Vagina (tissue), 2 donors: ENCODE data around the gene PLCE1. TPM values are rescaled to one million over a fixed set of nuclear protein-coding genes. Genes with fewer than 3 reads are reported as not detected.

ENCODE experiments used
- DNase-seq, 2 donors: peaks; one replicate each; pipeline ENCODE4 v3.0.0-alpha.2; 2017; ENCODE audit errors: extremely low spot score in 2 of 2
- H3K27ac ChIP-seq: fragments of 200-600 bp; sonication (generic); one replicate; pipeline ENCODE4 v1.5.1; 2019
- H3K27me3 ChIP-seq: fragments of 200-600 bp; sonication (generic); one replicate; pipeline ENCODE4 v1.5.1; 2019
- H3K36me3 ChIP-seq, 2 donors: fragments of 200-600 bp; sonication (generic); one replicate each; pipeline ENCODE4 v1.5.1; 2017 to 2019
- H3K4me1 ChIP-seq: fragments of 200-600 bp; sonication (generic); one replicate; pipeline ENCODE4 v1.5.1; 2019
- H3K4me3 ChIP-seq, 2 donors: fragments of 200-600 bp; sonication (generic); 1 replicate in 1 of 2; 2 replicates in 1 of 2; pipeline ENCODE4 v1.5.1; 2016 to 2019
- H3K9me3 ChIP-seq: fragments of 200-600 bp; sonication (generic); one replicate; pipeline ENCODE4 v1.5.1; 2019
- CTCF ChIP-seq, 3 experiments: fragments of 450-650 bp in 2 of 3; fragments of 200-600 bp in 1 of 3; sonication (generic) in 1 of 3; IDR thresholded peaks; one replicate each; pipeline ENCODE4 v1.5.1; 2017 to 2019; ENCODE audit warnings: antibody characterized with exemption in 3 of 3, mild to moderate bottlenecking in 2 of 3, moderate library complexity in 2 of 3
- POLR2A ChIP-seq, 2 donors: fragments of 450-650 bp; IDR thresholded peaks; one replicate each; pipeline ENCODE4 v1.6.1; 2017; ENCODE audit warnings: antibody characterized with exemption in 2 of 2, mild to moderate bottlenecking in 2 of 2, moderate library complexity in 2 of 2
- POLR2AphosphoS5 ChIP-seq, 2 donors: sonication (generic); formaldehyde crosslinking; IDR thresholded peaks; one replicate each; pipeline ENCODE4 v1.9.0; 2017; ENCODE audit warnings: antibody characterized with exemption in 2 of 2, mild to moderate bottlenecking in 2 of 2, low read depth in 1 of 2; ENCODE audit not compliant: insufficient read depth in 1 of 2
- intact Hi-C: fragments of 100-400 bp; cut with DNase I; formaldehyde crosslinking; loops from one replicate; pipeline ENCODE4 v1.15.1; 2023
- total RNA-seq: library from RNA; depleted of rRNA; stranded (reverse); fragments of >200 nt; gene quantifications from one replicate; pipeline ENCODE4 v1.2.3, GENCODE V29; 2016

Gene PLCE1
- total RNA-seq, 1 donor from 2014 or later, result 13.0 TPM

GRCh38 chr10:94010116-94010515 is 16.4 kb downstream of the PLCE1 start:
- no peak for TF ChIP-seq POLR2AphosphoS5 (IDR thresholded peaks at IDR 0.05; ENCODE audit: insufficient read depth in 1 of 2, low read depth in 1 of 2)
- no peak for TF ChIP-seq CTCF (IDR thresholded peaks at IDR 0.05)
- no peak for TF ChIP-seq POLR2A (IDR thresholded peaks at IDR 0.05)
- no peak for DNase-seq
- H3K27me3 ChIP-seq, result no peaks in the 10 kb centered on the region
- H3K4me1 ChIP-seq, result peaks cover 8% of the 10 kb centered on the region
- no peak overlapping the region for H3K4me3 ChIP-seq
- intact Hi-C loops, result no loop called here
- H3K27ac ChIP-seq, result no peak overlapping the region
- no peaks in the 10 kb centered on the region for H3K9me3 ChIP-seq
- no peaks in the 10 kb centered on the region for H3K36me3 ChIP-seq

GRCh38 chr10:94010886-94011285 is 17.2 kb downstream of the PLCE1 start:
- no peaks in the 10 kb centered on the region for H3K27me3 ChIP-seq
- H3K27ac ChIP-seq, result no peak overlapping the region
- H3K36me3 ChIP-seq, result no peaks in the 10 kb centered on the region
- peaks cover 8% of the 10 kb centered on the region for H3K4me1 ChIP-seq
- TF ChIP-seq POLR2AphosphoS5 (IDR thresholded peaks at IDR 0.05; ENCODE audit: insufficient read depth in 1 of 2, low read depth in 1 of 2), result no peak
- intact Hi-C loops, result no loop called here
- no peak for DNase-seq
- H3K9me3 ChIP-seq, result no peaks in the 10 kb centered on the region
- no peak overlapping the region for H3K4me3 ChIP-seq

- peaks cover 8% of the 10 kb centered on the region for H3K4me1 ChIP-seq
- DNase-seq, result no peak
- no peaks in the 10 kb centered on the region for H3K27me3 ChIP-seq
- intact Hi-C loops, result no loop called here
- no peaks in the 10 kb centered on the region for H3K9me3 ChIP-seq
- TF ChIP-seq CTCF (IDR thresholded peaks at IDR 0.05), result no peak
- no peak for TF ChIP-seq POLR2A (IDR thresholded peaks at IDR 0.05)
- no peak for TF ChIP-seq POLR2AphosphoS5 (IDR thresholded peaks at IDR 0.05; ENCODE audit: insufficient read depth in 1 of 2, low read depth in 1 of 2)
- no peaks in the 10 kb centered on the region for H3K36me3 ChIP-seq
- no peak overlapping the region for H3K4me3 ChIP-seq
- no peak overlapping the region for H3K27ac ChIP-seq
These were observed 17.6 kb downstream of the PLCE1 start for GRCh38 chr10:94011296-94011695.

- intact Hi-C loops, result no loop called here
- H3K9me3 ChIP-seq, result no peaks in the 10 kb centered on the region
- H3K27me3 ChIP-seq, result no peaks in the 10 kb centered on the region
- no peaks in the 10 kb centered on the region for H3K36me3 ChIP-seq
- no peak for DNase-seq
- no peak overlapping the region for H3K27ac ChIP-seq
- H3K4me3 ChIP-seq, result no peak overlapping the region
- TF ChIP-seq CTCF (IDR thresholded peaks at IDR 0.05) (no peak), POLR2AphosphoS5 (IDR thresholded peaks at IDR 0.05; ENCODE audit: insufficient read depth in 1 of 2, low read depth in 1 of 2) (no peak), POLR2A (IDR thresholded peaks at IDR 0.05) (no peak)
- H3K4me1 ChIP-seq, result peaks cover 9% of the 10 kb centered on the region
These were observed 19.1 kb downstream of the PLCE1 start for GRCh38 chr10:94012834-94013233.

GRCh38 chr10:94013331-94013760 is 19.6 kb downstream of the PLCE1 start:
- Histone ChIP-seq H3K36me3 (no peaks in the 10 kb centered on the region), H3K9me3 (no peaks in the 10 kb centered on the region), H3K27me3 (no peaks in the 10 kb centered on the region), H3K27ac (no peak overlapping the region), H3K4me3 (no peak overlapping the region), H3K4me1 (peaks cover 9% of the 10 kb centered on the region)
- no peak for TF ChIP-seq POLR2AphosphoS5 (IDR thresholded peaks at IDR 0.05; ENCODE audit: insufficient read depth in 1 of 2, low read depth in 1 of 2)
- TF ChIP-seq POLR2A (IDR thresholded peaks at IDR 0.05), result no peak
- no peak for TF ChIP-seq CTCF (IDR thresholded peaks at IDR 0.05)
- DNase-seq, result no peak
- intact Hi-C loops, result no loop called here
